ENCODE data around the gene SMYD3.

Gene SMYD3

GRCh38 chr1:246003442-246003730 lies 503.7 kb downstream of the SMYD3 start:
- TF ChIP-seq POLR2AphosphoS5 (IDR thresholded peaks at IDR 0.05; ENCODE audit: low read depth, low read length) (no peak), TAF1 (IDR thresholded peaks at IDR 0.05; ENCODE audit: borderline replicate concordance, insufficient read depth, low read length) (no peak), FOXP2 (optimal IDR thresholded peaks at IDR 0.05; ENCODE audit: borderline replicate concordance, extremely low read depth, extremely low read length, insufficient read depth) (no peak), REST (IDR thresholded peaks at IDR 0.05; ENCODE audit: insufficient read depth in 1 of 2, low read depth in 2 of 2, low read length in 2 of 2) (no peak)

GRCh38 chr1:246002725-246003441 lies 504.2 kb downstream of the SMYD3 start:
- TF ChIP-seq TAF1 (IDR thresholded peaks at IDR 0.05; ENCODE audit: borderline replicate concordance, insufficient read depth, low read length) (no peak), SIN3A (IDR thresholded peaks at IDR 0.05; ENCODE audit: borderline replicate concordance, insufficient read depth, low read length) (no peak), REST (IDR thresholded peaks at IDR 0.05; ENCODE audit: insufficient read depth in 1 of 2, low read depth in 2 of 2, low read length in 2 of 2) (no peak), FOXP2 (optimal IDR thresholded peaks at IDR 0.05; ENCODE audit: borderline replicate concordance, extremely low read depth, extremely low read length, insufficient read depth) (no peak), POLR2AphosphoS5 (IDR thresholded peaks at IDR 0.05; ENCODE audit: low read depth, low read length) (no peak)

GRCh38 chr1:246001837-246002230 lies 505.2 kb downstream of the SMYD3 start:
- no peak for TF ChIP-seq FOXP2 (optimal IDR thresholded peaks at IDR 0.05; ENCODE audit: borderline replicate concordance, extremely low read depth, extremely low read length, insufficient read depth)

GRCh38 chr1:246001142-246001836 lies 505.8 kb downstream of the SMYD3 start:
- TF ChIP-seq FOXP2 (optimal IDR thresholded peaks at IDR 0.05; ENCODE audit: borderline replicate concordance, extremely low read depth, extremely low read length, insufficient read depth) (no peak), TAF1 (IDR thresholded peaks at IDR 0.05; ENCODE audit: borderline replicate concordance, insufficient read depth, low read length) (no peak), REST (IDR thresholded peaks at IDR 0.05; ENCODE audit: insufficient read depth in 1 of 2, low read depth in 2 of 2, low read length in 2 of 2) (no peak), SIN3A (IDR thresholded peaks at IDR 0.05; ENCODE audit: borderline replicate concordance, insufficient read depth, low read length) (no peak), POLR2AphosphoS5 (IDR thresholded peaks at IDR 0.05; ENCODE audit: low read depth, low read length) (no peak)

- TF ChIP-seq SIN3A (IDR thresholded peaks at IDR 0.05; ENCODE audit: borderline replicate concordance, insufficient read depth, low read length) (no peak), POLR2AphosphoS5 (IDR thresholded peaks at IDR 0.05; ENCODE audit: low read depth, low read length) (no peak), TAF1 (IDR thresholded peaks at IDR 0.05; ENCODE audit: borderline replicate concordance, insufficient read depth, low read length) (no peak), REST (IDR thresholded peaks at IDR 0.05; ENCODE audit: insufficient read depth in 1 of 2, low read depth in 2 of 2, low read length in 2 of 2) (no peak)
Observed at GRCh38 chr1:246000638-246001015, 506.5 kb downstream of the SMYD3 start.
